BJ (cell line): ENCODE data around the gene VSIG2. TPM values are rescaled to one million over a fixed set of nuclear protein-coding genes. Genes with fewer than 3 reads are reported as not detected.
A peak's percentile ranks its signal among the peaks of the same experiment; 100 is the strongest.

Experiments
- CTCF ChIA-PET: fragments of 350-600 bp; formaldehyde crosslinking; extraction: SDS; loops from one replicate; lab custom pipeline; 2021; ENCODE audit warnings: antibody characterized with exemption, inconsistent platforms; lab: Yijun Ruan, JAX
- POLR2A ChIA-PET: fragments of 300-600 bp; sonication (Branson Sonifier 250); formaldehyde crosslinking; extraction: SDS; loops from one replicate; lab custom pipeline; 2021; ENCODE audit warnings: antibody characterized with exemption; lab: Charles Lee
- DNase-seq: peaks from one replicate; pipeline ENCODE4 v3.0.0-alpha.2; 2011; ENCODE audit warnings: low read depth
- H3K27me3 ChIP-seq: 2 replicates; pipeline ENCODE4 v1.6.0; 2011; ENCODE audit warnings: low read length; ENCODE audit not compliant: control insufficient read depth, insufficient read depth
- H3K36me3 ChIP-seq: 2 replicates; pipeline ENCODE4 v1.5.1; 2011; ENCODE audit warnings: low read length; ENCODE audit not compliant: control insufficient read depth, insufficient read depth
- H3K4me3 ChIP-seq: 2 replicates; pipeline ENCODE4 v1.5.1; 2011; ENCODE audit warnings: low read depth, mild to moderate bottlenecking, control low read depth, low read length
- polyA plus RNA-seq: library from polyadenylated mRNA; depleted of rRNA; stranded (reverse); fragments of >200 nt; gene quantifications from 2 replicates; pipeline ENCODE4 v1.2.3, GENCODE V29; 2011
- TF ChIP-seq, protein P1 (sequence below): IDR thresholded peaks from 2 replicates; pipeline ENCODE4 v1.5.1; 2011; ENCODE audit warnings: low read depth, mild to moderate bottlenecking, control low read depth, inconsistent platforms, low read length, moderate library complexity; ENCODE audit not compliant: insufficient read depth

Gene VSIG2
- polyA plus RNA-seq, 1 experiment: not detected

DNA sequence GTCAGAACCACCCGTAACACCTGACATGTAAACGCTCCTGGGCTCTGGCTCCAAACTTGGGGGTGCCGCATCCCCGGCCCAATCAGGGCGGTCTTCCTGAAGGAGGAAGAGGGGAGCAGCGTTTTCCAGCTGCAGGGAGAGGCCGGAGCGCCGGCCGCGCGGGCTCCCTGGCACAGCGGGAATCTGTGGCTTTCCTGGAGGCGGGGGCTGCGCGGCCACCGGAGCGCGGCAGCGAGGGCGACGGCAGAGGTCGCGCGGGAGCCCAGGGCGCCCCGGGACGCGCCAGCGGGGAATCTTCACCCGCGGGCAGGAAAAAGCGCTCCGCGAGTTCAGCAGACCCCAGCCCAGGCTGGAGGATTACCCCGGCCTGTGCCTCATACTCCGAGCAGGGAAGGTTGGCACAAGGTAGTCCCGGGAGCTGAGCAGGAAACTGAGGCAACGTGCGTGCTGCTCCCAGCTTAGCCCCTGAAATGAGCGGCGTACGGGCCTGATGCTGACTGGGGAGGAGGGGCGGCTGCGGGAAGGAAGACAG, 10.6 kb upstream of the VSIG2 start:
- TF ChIP-seq, protein P1, sequence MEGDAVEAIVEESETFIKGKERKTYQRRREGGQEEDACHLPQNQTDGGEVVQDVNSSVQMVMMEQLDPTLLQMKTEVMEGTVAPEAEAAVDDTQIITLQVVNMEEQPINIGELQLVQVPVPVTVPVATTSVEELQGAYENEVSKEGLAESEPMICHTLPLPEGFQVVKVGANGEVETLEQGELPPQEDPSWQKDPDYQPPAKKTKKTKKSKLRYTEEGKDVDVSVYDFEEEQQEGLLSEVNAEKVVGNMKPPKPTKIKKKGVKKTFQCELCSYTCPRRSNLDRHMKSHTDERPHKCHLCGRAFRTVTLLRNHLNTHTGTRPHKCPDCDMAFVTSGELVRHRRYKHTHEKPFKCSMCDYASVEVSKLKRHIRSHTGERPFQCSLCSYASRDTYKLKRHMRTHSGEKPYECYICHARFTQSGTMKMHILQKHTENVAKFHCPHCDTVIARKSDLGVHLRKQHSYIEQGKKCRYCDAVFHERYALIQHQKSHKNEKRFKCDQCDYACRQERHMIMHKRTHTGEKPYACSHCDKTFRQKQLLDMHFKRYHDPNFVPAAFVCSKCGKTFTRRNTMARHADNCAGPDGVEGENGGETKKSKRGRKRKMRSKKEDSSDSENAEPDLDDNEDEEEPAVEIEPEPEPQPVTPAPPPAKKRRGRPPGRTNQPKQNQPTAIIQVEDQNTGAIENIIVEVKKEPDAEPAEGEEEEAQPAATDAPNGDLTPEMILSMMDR: no peak
- ChIA-PET CTCF (interaction anchor here (0.9 to 7.9 kb wide), 13 partner anchors 9 to 91 kb away, joined by 3 to 78 read pairs (median 5); partner anchors contain the start of genes NRGN, SIAE, SPA17 and VSIG2), POLR2A (no interaction called here)
- no peaks in the 10 kb centered on the region; the same call in none of the 2 replicates for H3K36me3 ChIP-seq
- DNase-seq: no peak
- H3K27me3 ChIP-seq: peaks cover 12% of the 10 kb centered on the region
- H3K4me3 ChIP-seq: peak overlapping the region; percentile 43

DNA sequence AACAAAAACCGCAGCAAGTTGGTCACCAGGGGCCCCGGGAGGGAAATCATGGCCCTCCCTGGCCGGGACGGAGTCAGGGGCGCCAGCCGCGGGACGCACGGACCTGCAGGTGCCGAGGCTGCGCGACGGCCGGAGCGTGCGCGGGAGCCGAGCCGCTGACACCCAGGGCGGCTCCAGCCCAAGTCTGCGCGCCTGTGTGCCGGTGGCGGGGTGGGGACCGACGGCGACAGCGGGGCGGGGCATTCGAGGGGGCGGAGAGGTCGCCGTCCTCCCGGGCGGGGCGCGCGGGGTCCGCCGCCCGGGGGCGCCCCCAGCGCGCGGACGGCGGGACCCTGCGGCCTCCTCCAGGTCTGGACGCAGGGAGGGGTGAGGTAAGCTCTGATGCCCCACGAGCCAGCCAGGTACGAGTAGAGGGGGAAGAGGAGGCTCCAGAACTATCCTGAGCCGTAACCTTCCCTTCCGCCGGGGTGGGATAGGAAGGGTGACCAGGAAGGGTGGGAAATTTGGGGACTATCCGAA, 10.1 kb upstream of the VSIG2 start, which contains the start of gene ESAM:
Gene ESAM (minus strand): TSS at position 186 of the 519 bp plus-strand sequence. CDS start 136 bp downstream, at position 50.
- CTCF ChIA-PET: interaction anchor here (0.9 to 7.9 kb wide), 14 partner anchors 9 to 91 kb away, joined by 3 to 78 read pairs (median 6); partner anchors contain the start of genes NRGN, SIAE, SPA17 and VSIG2

DNA sequence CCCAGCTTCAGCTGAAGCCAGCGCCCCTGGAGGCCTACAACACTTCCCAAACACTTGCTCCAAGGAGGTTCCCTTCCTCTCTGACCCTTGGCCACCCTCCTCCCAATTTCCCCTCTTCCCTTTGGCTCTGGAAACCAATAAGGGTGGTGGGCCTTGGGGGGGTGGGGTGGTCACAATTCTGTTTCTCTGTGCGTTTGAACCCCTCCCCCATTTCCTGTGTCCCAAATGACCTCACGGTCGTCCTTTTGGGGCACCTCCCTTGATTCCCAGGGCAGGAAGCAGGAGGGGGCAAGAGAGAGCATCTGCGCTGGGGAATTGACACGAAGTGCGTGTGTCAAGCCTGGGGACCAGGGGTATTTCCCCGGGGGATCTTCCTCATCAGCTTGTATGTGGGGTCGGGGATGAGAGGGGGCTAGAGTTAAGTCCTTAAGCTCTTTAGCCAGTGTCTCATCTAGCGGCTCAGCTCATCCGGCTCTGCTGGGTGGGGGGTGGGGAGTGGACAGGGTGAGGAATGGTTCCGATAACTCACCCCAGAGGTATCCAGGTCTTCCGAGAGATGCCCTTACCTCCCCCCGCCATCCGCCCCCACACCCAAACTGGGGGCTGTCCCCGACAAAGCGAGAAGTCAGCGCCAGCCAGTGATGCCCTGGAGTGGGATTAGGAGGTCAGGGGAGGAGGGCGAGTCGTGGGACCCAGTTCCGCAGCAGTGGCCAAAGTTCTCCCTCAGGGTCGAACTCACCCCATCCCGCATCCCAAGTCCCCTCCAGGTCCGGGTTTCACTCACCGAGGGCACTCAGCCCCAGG, 9.4 kb upstream of the VSIG2 start:
- no peak overlapping the region for H3K4me3 ChIP-seq
- no peaks in the 10 kb centered on the region; the same call in 1 of the 2 replicates for H3K36me3 ChIP-seq
- H3K27me3 ChIP-seq: peaks cover 18% of the 10 kb centered on the region
- ChIA-PET CTCF (interaction anchor here (0.6 to 7.9 kb wide), 12 partner anchors 8 to 637 kb away, joined by 3 to 78 read pairs (median 4); partner anchors contain the start of genes SIAE, SPA17 and VSIG2), POLR2A (interaction anchor here (0.6 kb wide), 1 partner anchor 9 kb away, joined by 5 read pairs; no protein-coding TSS in a partner anchor)
- no peak for DNase-seq
- TF ChIP-seq, protein P1: no peak

More for the DNA sequence above, 10.1 kb upstream of the VSIG2 start, which contains the start of gene ESAM:
- DNase-seq: no peak
- POLR2A ChIA-PET: no interaction called here
- H3K36me3 ChIP-seq: no peaks in the 10 kb centered on the region; the same call in none of the 2 replicates
- peaks cover 15% of the 10 kb centered on the region for H3K27me3 ChIP-seq
- peak within 1 kb of the TSS; percentile 43 for H3K4me3 ChIP-seq
- TF ChIP-seq, protein P1: no peak

DNA sequence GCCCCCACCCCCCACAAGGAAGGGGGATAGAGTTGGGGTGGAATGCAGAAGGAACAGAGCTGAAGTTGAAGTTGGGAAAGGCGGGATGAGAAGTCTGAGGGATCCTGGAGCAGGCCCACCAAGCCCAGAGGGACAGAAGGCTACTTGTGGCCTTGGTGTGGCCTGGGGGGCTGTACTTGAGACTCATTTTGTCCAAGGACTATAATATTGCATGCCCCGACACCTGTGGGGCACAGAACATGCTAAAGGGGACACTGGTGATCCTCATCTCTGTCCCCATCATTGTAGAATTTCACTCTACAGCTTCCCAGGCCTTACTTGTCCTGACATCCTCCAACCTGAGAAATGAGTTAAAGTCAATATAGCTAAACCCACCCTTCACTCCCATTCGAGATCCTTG, 8.8 kb upstream of the VSIG2 start:
- Histone ChIP-seq H3K27me3 (peaks cover 22% of the 10 kb centered on the region), H3K4me3 (no peak overlapping the region), H3K36me3 (no peaks in the 10 kb centered on the region)
- ChIA-PET CTCF (interaction anchor here (0.7 to 7.9 kb wide), 6 partner anchors 7 to 89 kb away, joined by 3 to 78 read pairs (median 4); partner anchors contain the start of genes SIAE, SPA17 and VSIG2), POLR2A (no interaction called here)
- TF ChIP-seq, protein P1: no peak
- DNase-seq: no peak
